ENCODE data around the gene MPPED1. TPM values are rescaled to one million over a fixed set of nuclear protein-coding genes. Genes with fewer than 3 reads are reported as not detected.

Gene MPPED1
- total RNA-seq, 1 donor from 2014 or later = not detected

- Histone ChIP-seq H3K4me3 (no peak overlapping the region), H3K4me1 (no peaks in the 10 kb centered on the region), H3K27me3 (ENCODE audit: low read depth) (peaks cover 38% of the 10 kb centered on the region), H3K9me3 (replicated peaks) (no peaks in the 10 kb centered on the region), H3K36me3 (no peaks in the 10 kb centered on the region), H3K27ac (replicated peaks) (no peak overlapping the region)
- no peak for TF ChIP-seq CTCF (IDR thresholded peaks at IDR 0.05; ENCODE audit: borderline replicate concordance)
- intact Hi-C loops (cut with micrococcal nuclease) = no loop called here
- DNase-seq = no peak
Measured at GRCh38 chr22:43529461-43529860, 117.6 kb downstream of the MPPED1 start.

DNA sequence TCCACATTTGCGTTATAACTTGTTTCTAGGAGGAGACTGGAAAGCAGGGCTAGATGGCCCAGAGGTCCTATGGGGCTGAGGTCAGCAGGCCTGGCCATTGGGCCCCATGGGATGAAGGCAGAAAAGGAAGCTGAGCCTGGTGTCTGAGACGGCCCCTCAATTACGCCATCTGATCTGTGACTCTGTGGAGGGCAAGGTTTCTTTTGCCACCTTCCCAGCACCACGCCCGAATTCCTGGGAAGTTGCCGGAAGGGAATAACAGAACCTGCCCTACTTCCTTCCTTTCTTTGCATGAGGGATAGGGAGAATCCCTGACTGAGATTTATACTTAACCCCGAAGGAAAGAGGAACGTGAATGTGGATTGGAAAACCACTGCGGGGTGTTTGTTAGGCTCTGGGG, 118.1 kb downstream of the MPPED1 start:
- no peak for DNase-seq
- no peaks in the 10 kb centered on the region for H3K9me3 ChIP-seq (replicated peaks)
- no peaks in the 10 kb centered on the region for H3K36me3 ChIP-seq
- intact Hi-C loops (cut with micrococcal nuclease) = no loop called here
- H3K4me1 ChIP-seq = no peaks in the 10 kb centered on the region
- H3K27me3 ChIP-seq (ENCODE audit: low read depth) = peaks cover 34% of the 10 kb centered on the region
- H3K4me3 ChIP-seq = no peak overlapping the region
- TF ChIP-seq CTCF (IDR thresholded peaks at IDR 0.05; ENCODE audit: borderline replicate concordance) = no peak
- no peak overlapping the region for H3K27ac ChIP-seq (replicated peaks)

DNA sequence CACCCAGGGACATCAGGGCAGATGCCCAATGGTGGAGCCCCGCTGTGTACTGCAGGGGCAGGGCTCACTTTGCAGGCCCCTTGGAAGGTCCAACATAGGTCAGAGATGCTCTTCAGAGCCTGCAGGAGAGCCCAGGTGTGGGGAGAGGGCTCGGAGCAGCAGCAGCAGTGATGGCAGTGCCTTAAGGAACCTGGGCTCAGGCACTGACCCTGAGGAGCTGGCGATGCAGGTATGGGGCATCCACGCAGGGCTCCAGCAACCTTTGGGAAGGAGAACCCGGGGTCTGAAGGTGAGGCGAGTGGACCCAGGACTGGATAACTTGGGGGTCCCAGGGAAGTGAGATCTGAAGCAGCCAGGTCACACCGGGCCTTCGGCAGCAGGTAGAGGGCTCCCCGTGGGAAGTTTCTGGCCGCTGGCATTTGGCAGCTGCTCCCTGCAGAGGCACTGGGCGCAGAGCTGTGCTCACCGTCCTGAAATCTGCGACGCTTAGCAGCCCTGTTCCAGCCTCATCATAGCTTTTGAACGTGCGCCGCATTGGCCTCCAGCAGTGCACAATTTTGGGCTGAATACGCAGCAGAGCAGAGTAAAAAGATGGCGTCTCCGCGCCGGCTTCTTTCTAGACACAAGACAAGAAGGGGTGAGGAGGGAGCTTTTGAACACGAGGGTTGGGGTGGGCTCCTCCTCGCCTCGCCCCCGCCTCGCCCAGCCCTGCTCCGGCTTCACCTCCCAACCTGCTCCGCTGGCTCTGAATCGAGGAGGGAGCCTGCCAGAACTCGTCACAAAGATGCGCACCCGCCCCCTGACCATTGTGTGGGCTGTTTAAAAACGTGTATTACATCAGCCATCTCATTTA, 118.8 kb downstream of the MPPED1 start:
- no peak for DNase-seq
- peaks cover 28% of the 10 kb centered on the region for H3K27me3 ChIP-seq (ENCODE audit: low read depth)
- no peak overlapping the region for H3K4me3 ChIP-seq
- intact Hi-C loops (cut with micrococcal nuclease) = no loop called here
- no peaks in the 10 kb centered on the region for H3K9me3 ChIP-seq (replicated peaks)
- no peaks in the 10 kb centered on the region for H3K4me1 ChIP-seq
- H3K36me3 ChIP-seq = no peaks in the 10 kb centered on the region
- TF ChIP-seq CTCF (IDR thresholded peaks at IDR 0.05; ENCODE audit: borderline replicate concordance) = no peak
- no peak overlapping the region for H3K27ac ChIP-seq (replicated peaks)

GRCh38 chr22:43531651-43532050, 119.8 kb downstream of the MPPED1 start:
- no peak for DNase-seq
- intact Hi-C loops (cut with micrococcal nuclease) = no loop called here
- TF ChIP-seq CTCF (IDR thresholded peaks at IDR 0.05; ENCODE audit: borderline replicate concordance) = no peak
- peaks cover 2% of the 10 kb centered on the region for H3K9me3 ChIP-seq (replicated peaks)
- peaks cover 17% of the 10 kb centered on the region for H3K27me3 ChIP-seq (ENCODE audit: low read depth)
- no peak overlapping the region for H3K27ac ChIP-seq (replicated peaks)
- H3K4me1 ChIP-seq = no peaks in the 10 kb centered on the region
- H3K4me3 ChIP-seq = no peak overlapping the region
- peaks cover 2% of the 10 kb centered on the region for H3K36me3 ChIP-seq

- intact Hi-C loops (cut with micrococcal nuclease) = no loop called here
- no peak for DNase-seq
Measured at GRCh38 chr22:43532301-43533155, 120.7 kb downstream of the MPPED1 start.

More at GRCh38 chr22:43532301-43533155, 120.7 kb downstream of the MPPED1 start:
- peaks cover 8% of the 10 kb centered on the region for H3K27me3 ChIP-seq (ENCODE audit: low read depth)
- no peak overlapping the region for H3K27ac ChIP-seq (replicated peaks)
- no peak overlapping the region for H3K4me3 ChIP-seq
- peaks cover 7% of the 10 kb centered on the region for H3K36me3 ChIP-seq
- peaks cover 11% of the 10 kb centered on the region for H3K9me3 ChIP-seq (replicated peaks)
- H3K4me1 ChIP-seq = no peaks in the 10 kb centered on the region
- no peak for TF ChIP-seq CTCF (IDR thresholded peaks at IDR 0.05; ENCODE audit: borderline replicate concordance)

All from left ventricle myocardium inferior (tissue), 1 donor.